ENCODE data around the gene ARL5B.

- TF ChIP-seq CTCF (IDR thresholded peaks at IDR 0.05) (no peak), POLR2A (IDR thresholded peaks at IDR 0.05) (no peak)
These were observed 26.3 kb downstream of the ARL5B start for GRCh38 chr10:18685555-18685954.

All from testis (tissue), 2 donors.